ENCODE data around the gene CCDC85B. TPM values are rescaled to one million over a fixed set of nuclear protein-coding genes. Genes with fewer than 3 reads are reported as not detected.

The CCDC85B gene
- total and polyA plus RNA-seq, 2 of the 13 experiments (the other 11 are each of a cell fraction or from before 2014, with no cell fraction given) = 8.2 to 19.5 TPM

DNA sequence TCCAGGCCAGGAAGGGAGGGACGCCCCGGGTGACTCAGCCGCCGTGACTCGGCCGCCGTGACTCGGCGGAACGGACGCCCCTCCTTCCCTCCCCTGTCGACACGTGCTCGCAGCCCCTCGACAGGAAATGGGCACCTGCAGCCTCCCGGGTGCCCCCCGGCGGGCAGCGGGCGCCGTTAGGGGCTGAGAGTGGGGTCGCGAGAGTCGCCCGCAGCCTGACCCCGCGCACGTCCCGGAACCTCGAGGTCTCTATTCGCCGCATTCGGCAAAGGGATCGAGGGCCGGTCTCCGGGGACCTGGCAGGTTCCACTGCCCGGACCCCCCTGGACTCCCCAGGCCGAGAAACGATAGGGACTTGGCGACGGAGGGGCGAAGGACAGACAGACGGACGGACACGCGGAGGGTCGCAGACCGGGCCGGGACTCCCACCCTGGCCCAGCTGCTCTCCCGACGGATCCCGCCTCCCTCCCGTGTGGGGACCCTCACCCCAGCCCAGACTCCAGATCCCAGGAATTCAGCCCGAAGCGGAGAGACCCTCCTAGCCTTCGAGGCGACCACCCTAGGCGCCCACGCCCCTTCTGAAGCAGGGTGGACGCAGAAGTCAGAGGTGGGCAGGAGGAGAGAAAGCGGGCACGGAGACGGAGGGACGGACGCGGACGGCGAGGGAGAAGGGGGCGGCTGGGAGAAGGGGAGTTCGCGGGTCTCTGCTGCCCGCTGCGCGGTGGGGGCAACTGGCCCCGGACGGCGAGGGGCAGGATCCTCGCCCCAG is 9.1 kb downstream of the CCDC85B start (continued):
- TF ChIP-seq, protein P1, sequence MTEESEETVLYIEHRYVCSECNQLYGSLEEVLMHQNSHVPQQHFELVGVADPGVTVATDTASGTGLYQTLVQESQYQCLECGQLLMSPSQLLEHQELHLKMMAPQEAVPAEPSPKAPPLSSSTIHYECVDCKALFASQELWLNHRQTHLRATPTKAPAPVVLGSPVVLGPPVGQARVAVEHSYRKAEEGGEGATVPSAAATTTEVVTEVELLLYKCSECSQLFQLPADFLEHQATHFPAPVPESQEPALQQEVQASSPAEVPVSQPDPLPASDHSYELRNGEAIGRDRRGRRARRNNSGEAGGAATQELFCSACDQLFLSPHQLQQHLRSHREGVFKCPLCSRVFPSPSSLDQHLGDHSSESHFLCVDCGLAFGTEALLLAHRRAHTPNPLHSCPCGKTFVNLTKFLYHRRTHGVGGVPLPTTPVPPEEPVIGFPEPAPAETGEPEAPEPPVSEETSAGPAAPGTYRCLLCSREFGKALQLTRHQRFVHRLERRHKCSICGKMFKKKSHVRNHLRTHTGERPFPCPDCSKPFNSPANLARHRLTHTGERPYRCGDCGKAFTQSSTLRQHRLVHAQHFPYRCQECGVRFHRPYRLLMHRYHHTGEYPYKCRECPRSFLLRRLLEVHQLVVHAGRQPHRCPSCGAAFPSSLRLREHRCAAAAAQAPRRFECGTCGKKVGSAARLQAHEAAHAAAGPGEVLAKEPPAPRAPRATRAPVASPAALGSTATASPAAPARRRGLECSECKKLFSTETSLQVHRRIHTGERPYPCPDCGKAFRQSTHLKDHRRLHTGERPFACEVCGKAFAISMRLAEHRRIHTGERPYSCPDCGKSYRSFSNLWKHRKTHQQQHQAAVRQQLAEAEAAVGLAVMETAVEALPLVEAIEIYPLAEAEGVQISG (CRISPR knock-in tag; IDR thresholded peaks at IDR 0.05) = peak; percentile 41; the same call in 1 of the 2 replicates
- TF ChIP-seq PTBP1 (IDR thresholded peaks at IDR 0.05; ENCODE audit: low read depth, low read length, poor library complexity, severe bottlenecking) = no peak
- no peak for TF ChIP-seq NFATC3 (CRISPR knock-in tag; IDR thresholded peaks at IDR 0.05)
- TF ChIP-seq MXD4 (CRISPR knock-in tag; IDR thresholded peaks at IDR 0.05) = peak; percentile 83
- TF ChIP-seq, protein P2, sequence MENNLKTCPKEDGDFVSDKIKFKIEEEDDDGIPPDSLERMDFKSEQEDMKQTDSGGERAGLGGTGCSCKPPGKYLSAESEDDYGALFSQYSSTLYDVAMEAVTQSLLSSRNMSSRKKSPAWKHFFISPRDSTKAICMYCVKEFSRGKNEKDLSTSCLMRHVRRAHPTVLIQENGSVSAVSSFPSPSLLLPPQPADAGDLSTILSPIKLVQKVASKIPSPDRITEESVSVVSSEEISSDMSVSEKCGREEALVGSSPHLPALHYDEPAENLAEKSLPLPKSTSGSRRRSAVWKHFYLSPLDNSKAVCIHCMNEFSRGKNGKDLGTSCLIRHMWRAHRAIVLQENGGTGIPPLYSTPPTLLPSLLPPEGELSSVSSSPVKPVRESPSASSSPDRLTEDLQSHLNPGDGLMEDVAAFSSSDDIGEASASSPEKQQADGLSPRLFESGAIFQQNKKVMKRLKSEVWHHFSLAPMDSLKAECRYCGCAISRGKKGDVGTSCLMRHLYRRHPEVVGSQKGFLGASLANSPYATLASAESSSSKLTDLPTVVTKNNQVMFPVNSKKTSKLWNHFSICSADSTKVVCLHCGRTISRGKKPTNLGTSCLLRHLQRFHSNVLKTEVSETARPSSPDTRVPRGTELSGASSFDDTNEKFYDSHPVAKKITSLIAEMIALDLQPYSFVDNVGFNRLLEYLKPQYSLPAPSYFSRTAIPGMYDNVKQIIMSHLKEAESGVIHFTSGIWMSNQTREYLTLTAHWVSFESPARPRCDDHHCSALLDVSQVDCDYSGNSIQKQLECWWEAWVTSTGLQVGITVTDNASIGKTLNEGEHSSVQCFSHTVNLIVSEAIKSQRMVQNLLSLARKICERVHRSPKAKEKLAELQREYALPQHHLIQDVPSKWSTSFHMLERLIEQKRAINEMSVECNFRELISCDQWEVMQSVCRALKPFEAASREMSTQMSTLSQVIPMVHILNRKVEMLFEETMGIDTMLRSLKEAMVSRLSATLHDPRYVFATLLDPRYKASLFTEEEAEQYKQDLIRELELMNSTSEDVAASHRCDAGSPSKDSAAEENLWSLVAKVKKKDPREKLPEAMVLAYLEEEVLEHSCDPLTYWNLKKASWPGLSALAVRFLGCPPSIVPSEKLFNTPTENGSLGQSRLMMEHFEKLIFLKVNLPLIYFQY (CRISPR knock-in tag; IDR thresholded peaks at IDR 0.05; ENCODE audit: borderline replicate concordance) = 0 out of 2 replicates have a peak, but pooled peaks have one; percentile 45
- no peak for TF ChIP-seq ZFP1 (CRISPR knock-in tag; IDR thresholded peaks at IDR 0.05)
- TF ChIP-seq PHF21A (CRISPR knock-in tag; IDR thresholded peaks at IDR 0.05) = peak; percentile 30; the same call in 1 of the 2 replicates
- peak; percentile 58 for TF ChIP-seq ZNF781 (CRISPR knock-in tag; IDR thresholded peaks at IDR 0.05; ENCODE audit: borderline replicate concordance, not compliant biosample characterization)
- peak; percentile 56; the same call in 1 of the 2 replicates for TF ChIP-seq RXRA (CRISPR knock-in tag; IDR thresholded peaks at IDR 0.05)
- TF ChIP-seq ZNF543 (CRISPR knock-in tag; IDR thresholded peaks at IDR 0.05) = peak; percentile 56; the same call in 1 of the 2 replicates
- TF ChIP-seq ZNF431 (CRISPR knock-in tag; IDR thresholded peaks at IDR 0.05; ENCODE audit: borderline replicate concordance, low read depth) = peak; percentile 22; the same call in 1 of the 2 replicates
- no peak for TF ChIP-seq TCF7L2 (IDR thresholded peaks at IDR 0.05; ENCODE audit: low read depth, low read length)
- TF ChIP-seq, protein P3, sequence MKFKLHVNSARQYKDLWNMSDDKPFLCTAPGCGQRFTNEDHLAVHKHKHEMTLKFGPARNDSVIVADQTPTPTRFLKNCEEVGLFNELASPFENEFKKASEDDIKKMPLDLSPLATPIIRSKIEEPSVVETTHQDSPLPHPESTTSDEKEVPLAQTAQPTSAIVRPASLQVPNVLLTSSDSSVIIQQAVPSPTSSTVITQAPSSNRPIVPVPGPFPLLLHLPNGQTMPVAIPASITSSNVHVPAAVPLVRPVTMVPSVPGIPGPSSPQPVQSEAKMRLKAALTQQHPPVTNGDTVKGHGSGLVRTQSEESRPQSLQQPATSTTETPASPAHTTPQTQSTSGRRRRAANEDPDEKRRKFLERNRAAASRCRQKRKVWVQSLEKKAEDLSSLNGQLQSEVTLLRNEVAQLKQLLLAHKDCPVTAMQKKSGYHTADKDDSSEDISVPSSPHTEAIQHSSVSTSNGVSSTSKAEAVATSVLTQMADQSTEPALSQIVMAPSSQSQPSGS (CRISPR knock-in tag; IDR thresholded peaks at IDR 0.05) = peak; percentile 57; the same call in 1 of the 2 replicates
- TF ChIP-seq ZNF34 (CRISPR knock-in tag; IDR thresholded peaks at IDR 0.05; ENCODE audit: borderline replicate concordance) = no peak
- TF ChIP-seq SMAD3 (CRISPR knock-in tag; IDR thresholded peaks at IDR 0.05) = no peak
- 0 out of 2 replicates have a peak, but pooled peaks have one; percentile 48 for TF ChIP-seq ELF4 (CRISPR knock-in tag; IDR thresholded peaks at IDR 0.05; ENCODE audit: borderline replicate concordance)
- peak; percentile 26; the same call in 1 of the 2 replicates for TF ChIP-seq CAMTA2 (CRISPR knock-in tag; IDR thresholded peaks at IDR 0.05; ENCODE audit: borderline replicate concordance)
- no peak for TF ChIP-seq PAX8 (CRISPR knock-in tag; IDR thresholded peaks at IDR 0.05; ENCODE audit: borderline replicate concordance)
- 0 out of 2 replicates have a peak, but pooled peaks have one; percentile 52 for TF ChIP-seq SNAPC2 (CRISPR knock-in tag; IDR thresholded peaks at IDR 0.05)
- peak; percentile 44 for TF ChIP-seq KAT8 (CRISPR knock-in tag; IDR thresholded peaks at IDR 0.05)
- no peak for TF ChIP-seq ZBTB21 (CRISPR knock-in tag; IDR thresholded peaks at IDR 0.05)
- TF ChIP-seq SP4 (CRISPR knock-in tag; IDR thresholded peaks at IDR 0.05) = peak; percentile 71; the same call in 1 of the 2 replicates

All from HepG2 (cell line).